ENCODE measurements around the gene TLR9.
"Not testable (repeated sequence)": the region's sequence is repeated elsewhere in the genome, so short reads cannot be mapped to it uniquely, and the experiment has no call there.

TLR9 gene

GRCh38 chr3:52225452-52226228 lies at the start of gene TLR9:
Gene TLR9, minus strand, starts transcription at chr3:52225645. Its CDS starts 116 bp downstream, at chr3:52225529.
- no peak for DNase-seq

GRCh38 chr3:52274781-52275180 lies 49.3 kb upstream of the TLR9 start:
- not testable (repeated sequence) for DNase-seq

GRCh38 chr3:52272831-52273230 lies 47.4 kb upstream of the TLR9 start:
- DNase-seq = no peak

- not testable (repeated sequence) for DNase-seq
Measured at GRCh38 chr3:52272172-52272571, 46.7 kb upstream of the TLR9 start.

- no peak for DNase-seq
Measured at GRCh38 chr3:52270252-52270754, 44.9 kb upstream of the TLR9 start.

GRCh38 chr3:52269776-52270175 lies 44.3 kb upstream of the TLR9 start:
- DNase-seq = no peak

- DNase-seq = no peak
Measured at GRCh38 chr3:52268036-52268435, 42.6 kb upstream of the TLR9 start.

GRCh38 chr3:52265387-52265786 lies 39.9 kb upstream of the TLR9 start:
- DNase-seq = no peak

GRCh38 chr3:52262447-52262846 lies 37.0 kb upstream of the TLR9 start:
- no peak for DNase-seq

- no peak for DNase-seq
Measured at GRCh38 chr3:52259448-52259847, 34.0 kb upstream of the TLR9 start.

- DNase-seq = no peak
Measured at GRCh38 chr3:52259035-52259434, 33.6 kb upstream of the TLR9 start.

- no peak for DNase-seq
Measured at GRCh38 chr3:52257911-52258310, 32.5 kb upstream of the TLR9 start.

- DNase-seq = no peak
Measured at GRCh38 chr3:52256622-52257021, 31.2 kb upstream of the TLR9 start.

GRCh38 chr3:52256159-52256558 lies 30.7 kb upstream of the TLR9 start:
- DNase-seq = no peak

GRCh38 chr3:52254608-52255007 lies 29.2 kb upstream of the TLR9 start:
- no peak for DNase-seq

- no peak for DNase-seq
Measured at GRCh38 chr3:52253314-52254304, 28.2 kb upstream of the TLR9 start.

GRCh38 chr3:52250122-52250521 lies 24.7 kb upstream of the TLR9 start:
- no peak for DNase-seq

- no peak for DNase-seq
Measured at GRCh38 chr3:52249683-52250082, 24.2 kb upstream of the TLR9 start.

GRCh38 chr3:52248816-52249547 lies 23.5 kb upstream of the TLR9 start:
- DNase-seq = no peak

- DNase-seq = no peak
Measured at GRCh38 chr3:52248165-52248541, 22.7 kb upstream of the TLR9 start.

GRCh38 chr3:52247409-52248164 lies 22.1 kb upstream of the TLR9 start:
- no peak for DNase-seq

All from right forelimb (tissue), 1 donor.